HG03060 (cell line): ENCODE measurements around the gene ENO2.
"Not testable (repeated sequence)": the region's sequence is repeated elsewhere in the genome, so short reads cannot be mapped to it uniquely, and the experiment has no call there.

Source experiments
- ATAC-seq: cut with Tn5 transposase; IDR thresholded peaks from one replicate; pipeline ENCODE4 v1.9.1; 2021; ENCODE audit warnings: low read depth, moderate number of reproducible peaks; ENCODE audit not compliant: unreplicated experiment

Gene ENO2

GRCh38 chr12:6886206-6886999 lies 28.0 kb upstream of the ENO2 start:
- ATAC-seq, result not testable (repeated sequence)

GRCh38 chr12:6887460-6887859 lies 26.9 kb upstream of the ENO2 start:
- ATAC-seq, result no peak

GRCh38 chr12:6888360-6888759 lies 26.0 kb upstream of the ENO2 start:
- ATAC-seq, result no peak

- ATAC-seq, result not testable (repeated sequence)
These were observed 25.6 kb upstream of the ENO2 start for GRCh38 chr12:6888794-6889193.

GRCh38 chr12:6889775-6890573 lies 24.4 kb upstream of the ENO2 start:
- ATAC-seq, result not testable (repeated sequence)

- ATAC-seq, result peak; percentile 87
These were observed 23.4 kb upstream of the ENO2 start for GRCh38 chr12:6890789-6891645.

- no peak for ATAC-seq
These were observed 22.8 kb upstream of the ENO2 start for GRCh38 chr12:6891646-6892001.

- not testable (repeated sequence) for ATAC-seq
These were observed 21.7 kb upstream of the ENO2 start for GRCh38 chr12:6892683-6893082.

- no peak for ATAC-seq
These were observed 20.1 kb upstream of the ENO2 start for GRCh38 chr12:6894321-6894720.

- no peak for ATAC-seq
These were observed 17.4 kb upstream of the ENO2 start for GRCh38 chr12:6896846-6897435.

- ATAC-seq, result no peak
These were observed 15.0 kb upstream of the ENO2 start for GRCh38 chr12:6899427-6899826.

- ATAC-seq, result no peak
These were observed 14.4 kb upstream of the ENO2 start for GRCh38 chr12:6899837-6900519.

GRCh38 chr12:6902448-6902847 lies 11.9 kb upstream of the ENO2 start:
- no peak for ATAC-seq

- ATAC-seq, result no peak
These were observed 10.7 kb upstream of the ENO2 start for GRCh38 chr12:6903722-6904121.

GRCh38 chr12:6904280-6905276 lies 9.8 kb upstream of the ENO2 start, which contains the start of gene LRRC23:
LRRC23 (plus strand) TSS chr12:6904822; CDS start chr12:6905634, 812 bp downstream.
- peak; percentile 79 for ATAC-seq

- no peak for ATAC-seq
These were observed 8.9 kb upstream of the ENO2 start for GRCh38 chr12:6905414-6906040.

- ATAC-seq, result not testable (repeated sequence)
These were observed 6.2 kb upstream of the ENO2 start for GRCh38 chr12:6908141-6908540.
